BLaER1 (cell line): ENCODE measurements around the gene ENPP1.

Experiments used
- H3K27ac ChIP-seq: shearing (Covaris generic); formaldehyde crosslinking; 2 replicates; pipeline ENCODE4 v1.8.1; 2022
- H3K27me3 ChIP-seq: shearing (Covaris generic); formaldehyde crosslinking; 2 replicates; pipeline ENCODE4 v1.8.1; 2022
- H3K36me3 ChIP-seq: shearing (Covaris generic); formaldehyde crosslinking; 2 replicates; pipeline ENCODE4 v1.8.1; 2022
- H3K4me1 ChIP-seq: shearing (Covaris generic); formaldehyde crosslinking; 2 replicates; pipeline ENCODE4 v1.8.1; 2022
- H3K4me2 ChIP-seq: shearing (Covaris generic); formaldehyde crosslinking; 2 replicates; pipeline ENCODE4 v1.8.1; 2022
- H3K4me3 ChIP-seq: shearing (Covaris generic); formaldehyde crosslinking; 2 replicates; pipeline ENCODE4 v1.8.1; 2022
- H3K9ac ChIP-seq: shearing (Covaris generic); formaldehyde crosslinking; 2 replicates; pipeline ENCODE4 v1.8.1; 2022
- H3K9me3 ChIP-seq: shearing (Covaris generic); formaldehyde crosslinking; 2 replicates; pipeline ENCODE4 v1.8.1; 2022
- H4K20me1 ChIP-seq: shearing (Covaris generic); formaldehyde crosslinking; 2 replicates; pipeline ENCODE4 v1.8.1; 2022
- Cebpa-rat ChIP-seq: shearing (Covaris generic); IDR thresholded peaks from 2 replicates; pipeline ENCODE4 v1.8.1; 2022

ENPP1 gene

GRCh38 chr6:131937703-131938631 is 130.1 kb downstream of the ENPP1 start:
- Histone ChIP-seq H3K9ac (no peak overlapping the region), H3K36me3 (no peaks in the 10 kb centered on the region), H3K9me3 (no peaks in the 10 kb centered on the region), H3K27ac (no peak overlapping the region), H4K20me1 (no peaks in the 10 kb centered on the region), H3K4me2 (no peak overlapping the region), H3K4me3 (no peak overlapping the region), H3K4me1 (no peaks in the 10 kb centered on the region), H3K27me3 (no peaks in the 10 kb centered on the region)
- no peak for TF ChIP-seq Cebpa-rat
